MM.1S (cell line): ENCODE data around the gene ATG16L2.
"Not testable (repeated sequence)": the region's sequence is repeated elsewhere in the genome, so short reads cannot be mapped to it uniquely, and the experiment has no call there.

Experiments
- DNase-seq: peaks from one replicate; pipeline ENCODE4 v3.0.0-alpha.2; 2015
- H2AFZ ChIP-seq: fragments of 300-600 bp; sonication (generic); 2 replicates; pipeline ENCODE4 v1.6.0; 2016; ENCODE audit warnings: antibody characterized with exemption, low read length
- H3F3A ChIP-seq: fragments of 300-600 bp; sonication (generic); 2 replicates; pipeline ENCODE4 v1.6.1; 2016; ENCODE audit warnings: mild to moderate bottlenecking, antibody characterized with exemption, low read length, moderate library complexity, mixed read lengths; ENCODE audit not compliant: insufficient read depth
- H3K27ac ChIP-seq: fragments of 300-600 bp; sonication (generic); 2 replicates; pipeline ENCODE4 v1.5.1; 2016; ENCODE audit warnings: mild to moderate bottlenecking, low read length
- H3K27me3 ChIP-seq: fragments of 300-600 bp; sonication (generic); replicated peaks from 2 replicates; pipeline ENCODE4 v1.6.0; 2016; ENCODE audit warnings: low read length; ENCODE audit not compliant: insufficient read depth
- H3K36me3 ChIP-seq: fragments of 300-600 bp; sonication (generic); replicated peaks from 2 replicates; pipeline ENCODE4 v1.6.1; 2016; ENCODE audit warnings: mild to moderate bottlenecking, low read length, mixed read lengths; ENCODE audit not compliant: insufficient read depth
- H3K4me1 ChIP-seq: fragments of 300-600 bp; sonication (generic); 2 replicates; pipeline ENCODE4 v1.6.1; 2016; ENCODE audit warnings: low read length, mixed read lengths
- H3K4me2 ChIP-seq: fragments of 300-600 bp; sonication (generic); 2 replicates; pipeline ENCODE4 v1.6.0; 2016; ENCODE audit warnings: low read depth, low read length
- H3K4me3 ChIP-seq: fragments of 300-600 bp; sonication (generic); 2 replicates; pipeline ENCODE4 v1.5.1; 2016; ENCODE audit warnings: low read length, mixed read lengths
- H3K79me2 ChIP-seq: fragments of 300-600 bp; sonication (generic); 2 replicates; pipeline ENCODE4 v1.6.1; 2016; ENCODE audit warnings: mixed run types, low read length, mixed read lengths
- H3K9ac ChIP-seq: fragments of 300-600 bp; sonication (generic); 2 replicates; pipeline ENCODE4 v1.6.1; 2016; ENCODE audit warnings: low read length, mixed read lengths
- H3K9me2 ChIP-seq: fragments of 300-600 bp; sonication (generic); replicated peaks from 2 replicates; pipeline ENCODE4 v1.6.1; 2016; ENCODE audit warnings: mild to moderate bottlenecking, low read length, mixed read lengths; ENCODE audit not compliant: insufficient read depth
- H3K9me3 ChIP-seq: fragments of 300-600 bp; sonication (generic); replicated peaks from 2 replicates; pipeline ENCODE4 v1.6.1; 2016; ENCODE audit warnings: mild to moderate bottlenecking, low read length, mixed read lengths; ENCODE audit not compliant: insufficient read depth
- H4K20me1 ChIP-seq: fragments of 300-600 bp; sonication (generic); 2 replicates; pipeline ENCODE4 v1.6.1; 2016; ENCODE audit warnings: mild to moderate bottlenecking, low read length, moderate library complexity, mixed read lengths; ENCODE audit not compliant: insufficient read depth
- EZH2 ChIP-seq: fragments of 300-600 bp; sonication (generic); optimal IDR thresholded peaks from 2 replicates; pipeline ENCODE3; 2017; ENCODE audit warnings: low read depth, mild to moderate bottlenecking, antibody characterized with exemption, low read length, mixed read lengths
- EZH2phosphoT487 ChIP-seq: fragments of 300-600 bp; sonication (generic); IDR thresholded peaks from 2 replicates; pipeline ENCODE4 v1.6.1; 2018; ENCODE audit warnings: antibody characterized with exemption, low read length
- TF ChIP-seq, protein P1 (sequence below): fragments of 300-600 bp; sonication (generic); IDR thresholded peaks from 2 replicates; pipeline ENCODE4 v1.5.1; 2016; ENCODE audit warnings: antibody characterized with exemption, low read length, mixed read lengths

The ATG16L2 gene

DNA sequence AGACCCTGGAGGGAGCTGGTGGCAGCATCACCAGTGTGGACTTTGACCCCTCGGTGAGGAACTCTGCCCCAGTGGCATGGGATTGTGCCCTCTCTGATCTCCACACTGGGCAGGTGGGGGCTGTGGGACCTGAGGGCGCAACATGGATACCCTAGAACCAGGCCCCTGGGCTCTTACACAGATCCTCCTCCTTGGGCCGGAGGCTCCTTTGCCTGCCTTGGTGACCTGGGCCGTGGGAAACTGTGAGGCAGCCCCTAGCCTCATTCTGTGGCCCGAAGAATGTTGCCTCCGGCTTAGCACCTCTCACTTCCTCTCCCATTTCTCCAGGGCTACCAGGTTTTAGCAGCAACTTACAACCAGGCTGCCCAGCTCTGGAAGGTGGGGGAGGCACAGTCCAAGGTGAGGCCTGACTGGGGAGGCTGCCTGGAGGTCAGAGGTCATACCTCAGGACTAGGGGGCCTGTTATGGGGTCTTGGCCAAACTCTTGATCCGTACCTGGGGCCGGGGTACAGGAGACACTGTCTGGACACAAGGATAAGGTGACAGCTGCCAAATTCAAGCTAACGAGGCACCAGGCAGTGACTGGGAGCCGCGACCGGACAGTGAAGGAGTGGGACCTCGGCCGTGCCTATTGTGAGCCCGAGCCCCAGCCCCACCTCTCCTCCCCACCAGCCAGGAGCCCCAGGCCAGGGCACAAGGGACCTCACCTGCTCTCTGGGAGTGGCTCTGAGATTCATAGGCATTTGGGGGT, 12.2 kb downstream of the ATG16L2 start:
- H2AFZ ChIP-seq: no peak overlapping the region
- H3K27ac ChIP-seq: no peak overlapping the region
- H4K20me1 ChIP-seq: no peaks in the 10 kb centered on the region
- H3K9ac ChIP-seq: no peak overlapping the region
- H3K9me2 ChIP-seq: no peaks in the 10 kb centered on the region
- no peak for TF ChIP-seq EZH2phosphoT487
- TF ChIP-seq EZH2: no peak
- TF ChIP-seq, protein P1, sequence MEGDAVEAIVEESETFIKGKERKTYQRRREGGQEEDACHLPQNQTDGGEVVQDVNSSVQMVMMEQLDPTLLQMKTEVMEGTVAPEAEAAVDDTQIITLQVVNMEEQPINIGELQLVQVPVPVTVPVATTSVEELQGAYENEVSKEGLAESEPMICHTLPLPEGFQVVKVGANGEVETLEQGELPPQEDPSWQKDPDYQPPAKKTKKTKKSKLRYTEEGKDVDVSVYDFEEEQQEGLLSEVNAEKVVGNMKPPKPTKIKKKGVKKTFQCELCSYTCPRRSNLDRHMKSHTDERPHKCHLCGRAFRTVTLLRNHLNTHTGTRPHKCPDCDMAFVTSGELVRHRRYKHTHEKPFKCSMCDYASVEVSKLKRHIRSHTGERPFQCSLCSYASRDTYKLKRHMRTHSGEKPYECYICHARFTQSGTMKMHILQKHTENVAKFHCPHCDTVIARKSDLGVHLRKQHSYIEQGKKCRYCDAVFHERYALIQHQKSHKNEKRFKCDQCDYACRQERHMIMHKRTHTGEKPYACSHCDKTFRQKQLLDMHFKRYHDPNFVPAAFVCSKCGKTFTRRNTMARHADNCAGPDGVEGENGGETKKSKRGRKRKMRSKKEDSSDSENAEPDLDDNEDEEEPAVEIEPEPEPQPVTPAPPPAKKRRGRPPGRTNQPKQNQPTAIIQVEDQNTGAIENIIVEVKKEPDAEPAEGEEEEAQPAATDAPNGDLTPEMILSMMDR: no peak
- H3K36me3 ChIP-seq: no peaks in the 10 kb centered on the region
- peaks cover 27% of the 10 kb centered on the region for H3F3A ChIP-seq
- H3K79me2 ChIP-seq: peaks cover 9% of the 10 kb centered on the region; the same call in 1 of the 2 replicates
- H3K9me3 ChIP-seq: no peaks in the 10 kb centered on the region
- no peak overlapping the region for H3K4me2 ChIP-seq
- H3K27me3 ChIP-seq: no peaks in the 10 kb centered on the region
- H3K4me1 ChIP-seq: peaks cover 32% of the 10 kb centered on the region
- H3K4me3 ChIP-seq: no peak overlapping the region
- no peak for DNase-seq

DNA sequence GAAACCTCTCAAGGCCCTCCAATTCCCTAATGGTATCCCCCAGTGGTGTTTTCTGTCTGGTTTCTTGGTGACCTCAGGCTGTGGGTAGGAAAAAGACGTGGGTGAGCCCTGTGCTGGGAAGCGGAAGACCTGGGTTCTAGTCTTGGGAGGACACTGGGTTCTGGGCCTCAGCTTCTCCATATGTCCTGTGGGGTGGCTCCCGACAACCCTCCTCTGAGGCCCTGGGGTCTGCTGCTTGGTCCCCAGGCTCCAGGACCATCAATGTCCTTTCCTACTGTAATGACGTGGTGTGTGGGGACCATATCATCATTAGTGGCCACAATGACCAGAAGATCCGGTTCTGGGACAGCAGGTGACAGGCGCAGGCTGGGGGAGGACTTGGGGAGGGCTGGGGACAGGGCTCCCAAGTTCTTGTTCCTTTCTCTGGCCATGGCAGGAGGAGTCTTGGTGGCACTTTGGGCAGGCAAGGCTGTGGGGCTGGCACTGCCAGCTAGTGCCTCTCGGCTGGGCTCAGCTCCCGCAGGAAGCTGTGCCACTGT, 12.8 kb downstream of the ATG16L2 start:
- Histone ChIP-seq H3K4me1 (peaks cover 32% of the 10 kb centered on the region), H3K9ac (no peak overlapping the region), H3K9me3 (no peaks in the 10 kb centered on the region), H2AFZ (no peak overlapping the region), H3K27me3 (no peaks in the 10 kb centered on the region), H3K4me2 (peak overlapping the region; percentile 52; the same call in 1 of the 2 replicates), H4K20me1 (no peaks in the 10 kb centered on the region), H3K79me2 (peaks cover 9% of the 10 kb centered on the region; the same call in 1 of the 2 replicates), H3K4me3 (no peak overlapping the region), H3K9me2 (no peaks in the 10 kb centered on the region), H3K36me3 (no peaks in the 10 kb centered on the region), H3K27ac (peak overlapping the region; percentile 92; the same call in 1 of the 2 replicates), H3F3A (peaks cover 27% of the 10 kb centered on the region)
- no peak for DNase-seq
- no peak for TF ChIP-seq EZH2phosphoT487
- no peak for TF ChIP-seq EZH2
- TF ChIP-seq, protein P1: no peak

GRCh38 chr11:72827656-72828055, 13.4 kb downstream of the ATG16L2 start:
- H3K4me3 ChIP-seq: peak overlapping the region; percentile 23; the same call in 1 of the 2 replicates
- H3K79me2 ChIP-seq, H3K9me2 ChIP-seq, H4K20me1 ChIP-seq, H3K9me3 ChIP-seq, H2AFZ ChIP-seq, H3K27me3 ChIP-seq, H3K36me3 ChIP-seq: not testable (repeated sequence)
- peak overlapping the region; percentile 52; the same call in 1 of the 2 replicates for H3K4me2 ChIP-seq
- peak; percentile 76 for DNase-seq
- H3F3A ChIP-seq: peaks cover 27% of the 10 kb centered on the region
- peak overlapping the region; percentile 92 for H3K27ac ChIP-seq
- H3K4me1 ChIP-seq: peaks cover 32% of the 10 kb centered on the region
- peak overlapping the region; percentile 57 for H3K9ac ChIP-seq

DNA sequence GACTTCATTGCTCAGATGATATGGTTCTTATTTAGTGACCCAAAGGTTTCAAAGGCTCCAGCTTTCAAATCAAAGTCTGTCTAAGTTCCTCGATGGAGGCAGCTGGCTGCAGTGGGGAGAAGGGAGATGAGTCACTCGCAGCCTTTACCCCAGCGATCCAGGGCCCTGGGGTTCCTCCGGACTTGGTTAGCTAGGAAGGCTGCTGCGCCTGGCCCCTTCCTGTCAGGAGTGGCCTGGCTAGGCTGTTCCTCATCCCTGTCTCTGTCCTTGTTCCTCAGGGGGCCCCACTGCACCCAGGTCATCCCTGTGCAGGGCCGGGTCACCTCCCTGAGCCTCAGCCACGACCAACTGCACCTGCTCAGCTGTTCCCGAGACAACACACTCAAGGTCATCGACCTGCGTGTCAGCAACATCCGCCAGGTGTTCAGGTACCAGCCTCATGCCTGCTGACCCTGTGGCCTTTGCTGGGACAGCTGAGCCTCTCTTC, 13.9 kb downstream of the ATG16L2 start:
- Histone ChIP-seq H3F3A (peaks cover 27% of the 10 kb centered on the region), H3K4me3 (peak overlapping the region; percentile 23; the same call in 1 of the 2 replicates), H2AFZ (no peak overlapping the region), H3K27ac (peak overlapping the region; percentile 92), H3K4me2 (peak overlapping the region; percentile 52), H3K27me3 (no peaks in the 10 kb centered on the region), H3K36me3 (no peaks in the 10 kb centered on the region), H3K9me3 (no peaks in the 10 kb centered on the region), H3K9ac (peak overlapping the region; percentile 57), H3K79me2 (peaks cover 9% of the 10 kb centered on the region; the same call in 1 of the 2 replicates), H3K9me2 (no peaks in the 10 kb centered on the region), H3K4me1 (peaks cover 32% of the 10 kb centered on the region), H4K20me1 (no peaks in the 10 kb centered on the region)
- TF ChIP-seq EZH2phosphoT487: no peak
- no peak for TF ChIP-seq EZH2
- TF ChIP-seq, protein P1: no peak
- peak; percentile 82 for DNase-seq
